ENCODE data around the gene SYT9.

DNA sequence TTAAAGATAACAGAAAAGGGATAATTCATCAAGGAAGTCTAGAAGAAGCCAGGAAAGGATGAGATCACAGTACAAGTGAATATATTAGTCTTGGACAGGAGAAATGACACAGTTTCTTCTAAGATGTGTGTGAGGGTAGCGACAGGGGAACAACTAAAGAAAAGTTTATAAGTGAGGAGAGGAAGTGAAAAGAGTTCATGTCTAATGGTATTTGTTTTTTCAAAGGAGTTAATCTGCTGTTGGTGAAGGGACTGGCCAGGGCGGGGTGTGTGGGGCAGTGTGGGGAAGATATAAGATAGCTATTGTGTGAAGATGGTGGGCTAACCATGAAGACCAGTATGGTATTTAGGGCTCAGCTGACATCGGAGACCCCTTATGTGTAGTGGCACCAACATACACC, 254.5 kb downstream of the SYT9 start:
- TF ChIP-seq, protein P1, sequence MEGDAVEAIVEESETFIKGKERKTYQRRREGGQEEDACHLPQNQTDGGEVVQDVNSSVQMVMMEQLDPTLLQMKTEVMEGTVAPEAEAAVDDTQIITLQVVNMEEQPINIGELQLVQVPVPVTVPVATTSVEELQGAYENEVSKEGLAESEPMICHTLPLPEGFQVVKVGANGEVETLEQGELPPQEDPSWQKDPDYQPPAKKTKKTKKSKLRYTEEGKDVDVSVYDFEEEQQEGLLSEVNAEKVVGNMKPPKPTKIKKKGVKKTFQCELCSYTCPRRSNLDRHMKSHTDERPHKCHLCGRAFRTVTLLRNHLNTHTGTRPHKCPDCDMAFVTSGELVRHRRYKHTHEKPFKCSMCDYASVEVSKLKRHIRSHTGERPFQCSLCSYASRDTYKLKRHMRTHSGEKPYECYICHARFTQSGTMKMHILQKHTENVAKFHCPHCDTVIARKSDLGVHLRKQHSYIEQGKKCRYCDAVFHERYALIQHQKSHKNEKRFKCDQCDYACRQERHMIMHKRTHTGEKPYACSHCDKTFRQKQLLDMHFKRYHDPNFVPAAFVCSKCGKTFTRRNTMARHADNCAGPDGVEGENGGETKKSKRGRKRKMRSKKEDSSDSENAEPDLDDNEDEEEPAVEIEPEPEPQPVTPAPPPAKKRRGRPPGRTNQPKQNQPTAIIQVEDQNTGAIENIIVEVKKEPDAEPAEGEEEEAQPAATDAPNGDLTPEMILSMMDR (IDR thresholded peaks at IDR 0.05), result no peak
- no peak for TF ChIP-seq POLR2A (IDR thresholded peaks at IDR 0.05)
